BLaER1 (cell line): ENCODE results near the gene DAB2.

Source experiments
- H3K27ac ChIP-seq: shearing (Covaris generic); formaldehyde crosslinking; 2 replicates; pipeline ENCODE4 v1.8.1; 2022
- H3K27me3 ChIP-seq: shearing (Covaris generic); formaldehyde crosslinking; 2 replicates; pipeline ENCODE4 v1.8.1; 2022
- H3K36me3 ChIP-seq: shearing (Covaris generic); formaldehyde crosslinking; 2 replicates; pipeline ENCODE4 v1.8.1; 2022
- H3K4me1 ChIP-seq: shearing (Covaris generic); formaldehyde crosslinking; 2 replicates; pipeline ENCODE4 v1.8.1; 2022
- H3K4me2 ChIP-seq: shearing (Covaris generic); formaldehyde crosslinking; 2 replicates; pipeline ENCODE4 v1.8.1; 2022
- H3K4me3 ChIP-seq: shearing (Covaris generic); formaldehyde crosslinking; 2 replicates; pipeline ENCODE4 v1.8.1; 2022
- H3K9ac ChIP-seq: shearing (Covaris generic); formaldehyde crosslinking; 2 replicates; pipeline ENCODE4 v1.8.1; 2022
- H3K9me3 ChIP-seq: shearing (Covaris generic); formaldehyde crosslinking; 2 replicates; pipeline ENCODE4 v1.8.1; 2022
- H4K20me1 ChIP-seq: shearing (Covaris generic); formaldehyde crosslinking; 2 replicates; pipeline ENCODE4 v1.8.1; 2022
- Cebpa-rat ChIP-seq: shearing (Covaris generic); IDR thresholded peaks from 2 replicates; pipeline ENCODE4 v1.8.1; 2022

Gene DAB2

GRCh38 chr5:39449591-39449990 lies 24.8 kb upstream of the DAB2 start:
- Histone ChIP-seq H3K9ac (no peak overlapping the region), H4K20me1 (no peaks in the 10 kb centered on the region), H3K27ac (no peak overlapping the region), H3K36me3 (no peaks in the 10 kb centered on the region), H3K4me3 (no peak overlapping the region), H3K4me2 (no peak overlapping the region), H3K9me3 (no peaks in the 10 kb centered on the region), H3K4me1 (no peaks in the 10 kb centered on the region), H3K27me3 (no peaks in the 10 kb centered on the region)
- no peak for TF ChIP-seq Cebpa-rat

GRCh38 chr5:39448506-39449128 lies 23.8 kb upstream of the DAB2 start:
- Histone ChIP-seq H3K27ac (no peak overlapping the region), H3K4me3 (no peak overlapping the region), H3K4me2 (no peak overlapping the region), H4K20me1 (no peaks in the 10 kb centered on the region), H3K9ac (no peak overlapping the region), H3K36me3 (no peaks in the 10 kb centered on the region), H3K27me3 (no peaks in the 10 kb centered on the region), H3K9me3 (no peaks in the 10 kb centered on the region), H3K4me1 (no peaks in the 10 kb centered on the region)
- TF ChIP-seq Cebpa-rat: no peak

- Histone ChIP-seq H3K27ac (no peak overlapping the region), H3K4me3 (no peak overlapping the region), H3K27me3 (no peaks in the 10 kb centered on the region), H3K4me1 (no peaks in the 10 kb centered on the region), H3K9me3 (no peaks in the 10 kb centered on the region), H3K36me3 (no peaks in the 10 kb centered on the region), H4K20me1 (no peaks in the 10 kb centered on the region), H3K4me2 (no peak overlapping the region), H3K9ac (no peak overlapping the region)
- no peak for TF ChIP-seq Cebpa-rat
Measured at GRCh38 chr5:39447968-39448367, 23.2 kb upstream of the DAB2 start.

- TF ChIP-seq Cebpa-rat: no peak
- Histone ChIP-seq H3K27me3 (no peaks in the 10 kb centered on the region), H3K36me3 (no peaks in the 10 kb centered on the region), H3K27ac (no peak overlapping the region), H3K9me3 (no peaks in the 10 kb centered on the region), H3K4me3 (no peak overlapping the region), H3K9ac (no peak overlapping the region), H4K20me1 (no peaks in the 10 kb centered on the region), H3K4me2 (no peak overlapping the region), H3K4me1 (no peaks in the 10 kb centered on the region)
Measured at GRCh38 chr5:39447059-39447458, 22.3 kb upstream of the DAB2 start.

- H3K4me2 ChIP-seq: no peak overlapping the region
- H3K4me1 ChIP-seq: no peaks in the 10 kb centered on the region
- no peaks in the 10 kb centered on the region for H3K36me3 ChIP-seq
Measured at GRCh38 chr5:39446231-39446630, 21.5 kb upstream of the DAB2 start.

GRCh38 chr5:39443911-39444310 lies 19.1 kb upstream of the DAB2 start:
- Histone ChIP-seq H3K9me3 (no peaks in the 10 kb centered on the region), H3K4me2 (no peak overlapping the region), H3K4me3 (no peak overlapping the region), H3K27me3 (no peaks in the 10 kb centered on the region), H3K4me1 (no peaks in the 10 kb centered on the region), H3K36me3 (no peaks in the 10 kb centered on the region), H3K9ac (no peak overlapping the region), H3K27ac (no peak overlapping the region), H4K20me1 (no peaks in the 10 kb centered on the region)
- no peak for TF ChIP-seq Cebpa-rat

More at GRCh38 chr5:39446231-39446630, 21.5 kb upstream of the DAB2 start:
- no peaks in the 10 kb centered on the region for H3K9me3 ChIP-seq
- no peak overlapping the region for H3K9ac ChIP-seq
- no peaks in the 10 kb centered on the region for H4K20me1 ChIP-seq
- H3K27me3 ChIP-seq: no peaks in the 10 kb centered on the region
- H3K4me3 ChIP-seq: no peak overlapping the region
- no peak for TF ChIP-seq Cebpa-rat
- H3K27ac ChIP-seq: no peak overlapping the region

GRCh38 chr5:39442991-39443390 lies 18.2 kb upstream of the DAB2 start:
- no peak for TF ChIP-seq Cebpa-rat
- Histone ChIP-seq H4K20me1 (no peaks in the 10 kb centered on the region), H3K4me2 (no peak overlapping the region), H3K36me3 (no peaks in the 10 kb centered on the region), H3K9me3 (no peaks in the 10 kb centered on the region), H3K4me1 (no peaks in the 10 kb centered on the region), H3K27ac (no peak overlapping the region), H3K9ac (no peak overlapping the region), H3K4me3 (no peak overlapping the region), H3K27me3 (no peaks in the 10 kb centered on the region)

GRCh38 chr5:39441838-39442237 lies 17.1 kb upstream of the DAB2 start:
- H3K36me3 ChIP-seq: no peaks in the 10 kb centered on the region
- no peaks in the 10 kb centered on the region for H3K27me3 ChIP-seq
- no peak overlapping the region for H3K4me2 ChIP-seq
- H3K9me3 ChIP-seq: no peaks in the 10 kb centered on the region
- no peaks in the 10 kb centered on the region for H3K4me1 ChIP-seq
- no peaks in the 10 kb centered on the region for H4K20me1 ChIP-seq
- H3K4me3 ChIP-seq: no peak overlapping the region
- no peak for TF ChIP-seq Cebpa-rat
- no peak overlapping the region for H3K27ac ChIP-seq
- no peak overlapping the region for H3K9ac ChIP-seq

GRCh38 chr5:39440958-39441624 lies 16.3 kb upstream of the DAB2 start:
- H3K9ac ChIP-seq: no peak overlapping the region
- H3K4me3 ChIP-seq: no peak overlapping the region
- no peaks in the 10 kb centered on the region for H3K27me3 ChIP-seq
- H3K4me2 ChIP-seq: no peak overlapping the region
- TF ChIP-seq Cebpa-rat: no peak
- no peaks in the 10 kb centered on the region for H4K20me1 ChIP-seq
- H3K9me3 ChIP-seq: no peaks in the 10 kb centered on the region
- H3K4me1 ChIP-seq: no peaks in the 10 kb centered on the region
- H3K27ac ChIP-seq: no peak overlapping the region
- H3K36me3 ChIP-seq: no peaks in the 10 kb centered on the region

- Histone ChIP-seq H4K20me1 (no peaks in the 10 kb centered on the region), H3K4me2 (no peak overlapping the region)
Measured at GRCh38 chr5:39440192-39440957, 15.6 kb upstream of the DAB2 start.

More at GRCh38 chr5:39440192-39440957, 15.6 kb upstream of the DAB2 start:
- H3K27me3 ChIP-seq: no peaks in the 10 kb centered on the region
- no peak overlapping the region for H3K9ac ChIP-seq
- H3K4me1 ChIP-seq: no peaks in the 10 kb centered on the region
- no peak overlapping the region for H3K4me3 ChIP-seq
- no peak overlapping the region for H3K27ac ChIP-seq
- H3K9me3 ChIP-seq: no peaks in the 10 kb centered on the region
- H3K36me3 ChIP-seq: no peaks in the 10 kb centered on the region
- TF ChIP-seq Cebpa-rat: no peak
